D721Med (cell line): Measurements from ENCODE around the gene CPSF6.
A peak's percentile ranks its signal among the peaks of the same experiment; 100 is the strongest.
"Not testable (repeated sequence)": the region's sequence is repeated elsewhere in the genome, so short reads cannot be mapped to it uniquely, and the experiment has no call there.

Experiments used
- DNase-seq: peaks from one replicate; pipeline ENCODE4 v3.0.0; 2011; ENCODE audit warnings: low spot score; ENCODE audit not compliant: insufficient read length
- FAIRE-seq: peaks from 2 replicates; lab custom pipeline; 2011; peaks lifted over from hg19 to GRCh38; lab: Jason Lieb, UNC
- CTCF ChIP-seq: IDR thresholded peaks from 2 replicates; pipeline ENCODE4 v1.5.1; 2012; ENCODE audit warnings: mild to moderate bottlenecking, control low read depth; ENCODE audit not compliant: insufficient read depth; ENCODE audit errors: missing control alignments

CPSF6 gene

GRCh38 chr12:69239352-69239921, at the start of gene CPSF6:
CPSF6 (plus strand) TSS chr12:69239569; CDS start chr12:69239647, 78 bp downstream.
- DNase-seq (peak; percentile 56), FAIRE-seq (no peak)
- TF ChIP-seq CTCF = no peak

GRCh38 chr12:69196302-69197288, 42.8 kb upstream of the CPSF6 start:
- TF ChIP-seq CTCF = peak; percentile 37
- DNase-seq (no peak), FAIRE-seq (no peak)

- not testable (repeated sequence) for DNase-seq, FAIRE-seq
These were observed 39.4 kb upstream of the CPSF6 start for GRCh38 chr12:69199976-69200375.

- no peak for TF ChIP-seq CTCF
- FAIRE-seq = no peak
These were observed 35.2 kb upstream of the CPSF6 start for GRCh38 chr12:69204191-69204590.

GRCh38 chr12:69210661-69211060, 28.7 kb upstream of the CPSF6 start:
- TF ChIP-seq CTCF = no peak
- no peak for FAIRE-seq
- no peak for DNase-seq

More at GRCh38 chr12:69204191-69204590, 35.2 kb upstream of the CPSF6 start:
- no peak for DNase-seq

- no peak for TF ChIP-seq CTCF
- no peak for DNase-seq
- FAIRE-seq = no peak
These were observed 28.2 kb upstream of the CPSF6 start for GRCh38 chr12:69211160-69211559.

GRCh38 chr12:69214169-69214568, 25.2 kb upstream of the CPSF6 start:
- FAIRE-seq (no peak), DNase-seq (no peak)
- no peak for TF ChIP-seq CTCF
